Astrocyte of the spinal cord (primary cell): ENCODE data around the gene RHOJ.

Source experiments
- DNase-seq: peaks from one replicate; pipeline ENCODE4 v3.0.0; 2011; ENCODE audit warnings: low read depth, low spot score
- H3K4me3 ChIP-seq: 2 replicates; pipeline ENCODE4 v1.5.1; 2011; ENCODE audit warnings: low read depth, mild to moderate bottlenecking, low read length, moderate library complexity
- CTCF ChIP-seq: IDR thresholded peaks from 2 replicates; pipeline ENCODE4 v1.5.1; 2012; ENCODE audit warnings: low read depth, mild to moderate bottlenecking, low read length, inconsistent platforms
- in situ Hi-C: cut with HindIII; loops from 2 replicates; pipeline ENCODE4 v1.10.0; 2017; ENCODE audit warnings: low sequenced_read_pairs

The RHOJ gene

DNA sequence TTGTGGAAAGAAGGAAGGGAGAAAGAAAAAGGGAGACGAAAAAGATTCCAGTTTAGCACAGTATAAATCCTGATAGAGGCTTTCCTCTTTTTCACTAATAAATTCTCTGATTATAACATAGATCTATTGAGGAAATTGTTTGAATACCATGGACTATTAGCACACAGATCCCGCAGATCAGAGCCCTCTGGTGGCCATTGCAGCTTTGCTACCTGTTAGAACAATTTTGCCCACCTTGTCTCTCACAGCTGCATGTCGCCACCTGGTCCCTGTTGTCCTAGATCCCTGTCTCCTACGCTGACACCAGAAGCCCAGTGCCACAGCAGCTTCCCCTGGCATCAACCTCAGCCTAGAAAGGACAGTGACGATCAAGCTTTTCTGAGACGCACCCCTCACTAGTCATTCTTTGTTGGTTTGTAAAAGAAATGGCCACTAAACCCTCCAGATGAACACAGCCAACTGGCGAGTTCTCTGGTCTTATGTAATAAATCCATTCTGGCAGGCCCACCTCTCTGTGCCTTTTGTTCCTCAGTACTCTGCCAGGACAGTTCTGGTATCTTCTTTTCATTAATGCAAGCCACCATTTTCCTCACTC lies 104.6 kb downstream of the RHOJ start:
- DNase-seq, result no peak
- peak; percentile 76 for TF ChIP-seq CTCF
- in situ Hi-C loops, result no loop called here
- no peak overlapping the region for H3K4me3 ChIP-seq

DNA sequence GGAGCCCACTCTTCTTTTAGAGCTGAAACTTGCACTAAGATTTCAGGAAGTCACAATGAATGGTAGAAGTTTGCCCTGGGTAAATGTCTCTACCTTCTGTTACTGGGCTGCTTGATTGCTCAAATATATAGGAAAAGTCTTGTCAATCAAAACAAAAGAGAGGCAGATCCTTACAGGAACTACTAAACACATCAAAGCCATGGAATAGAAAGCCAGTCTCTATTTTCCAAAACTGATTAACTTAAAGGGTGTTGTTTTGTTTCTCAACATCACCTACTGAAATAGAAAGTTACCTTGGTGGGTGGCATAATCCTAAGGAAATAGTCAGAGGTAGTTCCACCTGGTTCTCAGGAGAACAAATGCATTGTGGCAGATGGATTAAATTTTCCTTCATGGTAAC lies 114.6 kb downstream of the RHOJ start, which contains the start of gene GPHB5:
Gene GPHB5 (minus strand): TSS at position 101 of the 400 bp plus-strand sequence. CDS start 1,086 bp downstream, outside the sequence.
- in situ Hi-C loops, result no loop called here
- no peak for TF ChIP-seq CTCF
- no peak within 1 kb of the TSS for H3K4me3 ChIP-seq
- no peak for DNase-seq

DNA sequence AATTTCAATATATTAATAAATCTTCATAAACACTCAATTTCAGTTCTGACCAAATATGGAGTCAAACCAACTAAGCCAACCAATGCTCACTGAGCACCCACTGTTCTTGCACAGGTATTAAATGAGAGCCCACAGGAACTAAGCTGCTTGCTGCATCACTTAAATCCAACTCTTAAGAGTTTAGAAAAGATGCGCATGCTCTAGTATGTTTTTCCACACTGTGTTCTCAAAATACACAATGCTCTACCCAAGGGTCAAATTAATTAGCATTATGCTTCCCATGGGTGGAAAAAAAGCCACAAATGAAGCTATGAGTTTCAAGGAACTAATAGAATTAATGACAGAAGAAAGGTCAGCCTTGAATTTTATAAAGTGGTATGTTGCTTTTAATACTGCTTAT lies 118.2 kb downstream of the RHOJ start:
- in situ Hi-C loops, result no loop called here

DNA sequence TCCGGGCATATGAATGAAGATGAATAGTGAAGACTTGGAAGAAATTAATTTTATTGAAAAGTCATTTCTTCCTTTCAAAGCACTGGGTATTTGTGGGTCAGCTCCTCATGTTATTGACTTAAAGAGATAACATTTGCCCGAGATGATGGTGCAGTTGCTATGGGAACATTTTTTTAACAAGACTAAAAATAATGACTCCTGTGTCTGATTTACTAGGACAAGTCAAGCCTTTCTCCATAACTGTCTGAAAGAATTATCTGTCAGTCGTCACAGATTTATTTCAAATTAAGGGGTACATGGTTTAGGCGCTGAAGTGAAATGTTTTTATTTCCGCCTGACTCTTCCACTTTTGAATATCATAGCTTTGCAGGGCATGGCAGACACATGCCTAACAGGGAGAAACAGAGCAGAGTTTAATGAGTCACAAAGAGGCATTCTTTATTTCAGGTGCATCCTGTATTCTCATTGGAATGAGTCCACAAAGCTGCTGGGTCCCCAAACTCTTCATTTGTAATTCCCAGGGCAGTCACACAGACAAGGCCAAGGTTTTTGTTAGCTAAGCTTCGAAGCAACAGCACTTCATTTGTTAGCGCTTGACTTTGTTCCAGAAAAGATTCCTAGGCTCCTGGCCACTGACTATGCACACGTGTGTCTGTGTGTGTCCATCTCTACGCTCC lies 118.8 kb downstream of the RHOJ start:
- TF ChIP-seq CTCF, result no peak

More for the DNA sequence above, 118.2 kb downstream of the RHOJ start:
- no peak for DNase-seq
- H3K4me3 ChIP-seq, result no peak overlapping the region
- no peak for TF ChIP-seq CTCF

DNA sequence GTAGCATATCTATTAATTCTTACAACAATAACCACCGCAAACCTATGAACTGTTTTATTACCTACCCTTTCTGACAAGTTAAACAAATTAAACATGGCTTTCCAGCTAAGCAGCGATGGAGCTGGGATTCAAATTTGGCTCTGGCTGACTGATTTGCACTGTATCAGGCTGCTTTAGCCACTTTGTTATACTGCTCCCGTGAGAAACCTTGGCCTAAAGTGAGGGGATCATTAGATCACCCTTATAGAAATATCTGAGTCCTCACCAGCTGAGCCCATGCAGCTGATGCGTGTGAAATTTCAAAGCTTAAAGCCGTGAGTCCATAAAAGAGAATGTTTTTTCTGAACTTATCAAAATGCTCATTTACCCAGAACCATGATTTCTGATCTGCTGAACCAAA lies 122.6 kb downstream of the RHOJ start:
- in situ Hi-C loops, result no loop called here
- no peak for TF ChIP-seq CTCF
- no peak overlapping the region for H3K4me3 ChIP-seq
- no peak for DNase-seq

More for the DNA sequence above, 118.8 kb downstream of the RHOJ start:
- H3K4me3 ChIP-seq, result no peak overlapping the region
- in situ Hi-C loops, result no loop called here
- DNase-seq, result no peak

- no peak for DNase-seq
- no peak for TF ChIP-seq CTCF
- in situ Hi-C loops, result no loop called here
- no peak overlapping the region for H3K4me3 ChIP-seq
Measured at GRCh38 chr14:63328787-63329737, 124.8 kb downstream of the RHOJ start.
